ENCODE data around the gene MFSD8. TPM values are rescaled to one million over a fixed set of nuclear protein-coding genes. Genes with fewer than 3 reads are reported as not detected.

The MFSD8 gene
- total and polyA plus RNA-seq, 2 of the 4 experiments (the other 2 are of a cell fraction): 8.8 to 36.7 TPM

- H4K5ac ChIP-seq (ENCODE audit: low read depth, low read length): no peak overlapping the region
- H3K9me3 ChIP-seq (ENCODE audit: control insufficient read depth, insufficient read depth, low read length): no peaks in the 10 kb centered on the region
- H2BK120ac ChIP-seq (ENCODE audit: low read depth, low read length): no peak overlapping the region
- H3K9ac ChIP-seq (ENCODE audit: low read depth, low read length): no peak overlapping the region
- ATAC-seq (ENCODE audit: low read depth) (no peak), DNase-seq (no peak)
- H3K36me3 ChIP-seq (ENCODE audit: control insufficient read depth, insufficient read depth, low read length): peaks cover 6% of the 10 kb centered on the region; the same call in 1 of the 2 replicates
- H3K23ac ChIP-seq (ENCODE audit: low read depth, low read length): no peak overlapping the region
- H3K27me3 ChIP-seq (ENCODE audit: control insufficient read depth, insufficient read depth, low read length): no peaks in the 10 kb centered on the region
- intact Hi-C loops (cut with micrococcal nuclease): no loop called here
- WGBS, 2 experiments (ENCODE audit: extremely low coverage in 2 of 2, insufficient read length in 1 of 2): no CpG with 5 or more reads among the region's 2 CpGs
- no peaks in the 10 kb centered on the region for H4K20me1 ChIP-seq (ENCODE audit: insufficient read depth, low read length)
- dilution Hi-C loops (cut with HindIII; ENCODE audit: low sequenced_read_pairs, unreplicated experiment): no loop called here
- no peaks in the 10 kb centered on the region for H3K9me1 ChIP-seq (ENCODE audit: insufficient read depth, low read length)
- peaks cover 8 to 26% of the 10 kb centered on the region in 2 experiments for H3K79me1 ChIP-seq (ENCODE audit: low read depth in 1 of 2, low read length in 2 of 2)
- TF ChIP-seq RFX5 (IDR thresholded peaks at IDR 0.05; ENCODE audit: low read depth, low read length) (no peak), ELK1 (IDR thresholded peaks at IDR 0.05; ENCODE audit: borderline replicate concordance, low read depth, low read length) (no peak), POLR2A (IDR thresholded peaks at IDR 0.05; ENCODE audit: low read depth, low read length) (no peak), CEBPB (IDR thresholded peaks at IDR 0.05; ENCODE audit: low read depth, low read length) (no peak), MXI1 (IDR thresholded peaks at IDR 0.05; ENCODE audit: borderline replicate concordance, low read depth, low read length) (no peak), CHD1 (IDR thresholded peaks at IDR 0.05; ENCODE audit: low read depth, low read length) (no peak), FOS (IDR thresholded peaks at IDR 0.05; ENCODE audit: low read depth, low read length) (no peak), USF2 (IDR thresholded peaks at IDR 0.05; ENCODE audit: low read depth, low read length) (no peak), NFE2L2 (IDR thresholded peaks at IDR 0.05; ENCODE audit: low read depth, low read length) (no peak), CTCF (conservative IDR thresholded peaks at IDR 0.05; ENCODE audit: low read depth, low read length) (no peak), SMC3 (IDR thresholded peaks at IDR 0.05; ENCODE audit: low read depth, low read length) (no peak), RAD21 (IDR thresholded peaks at IDR 0.05; ENCODE audit: low read length) (no peak), BHLHE40 (IDR thresholded peaks at IDR 0.05; ENCODE audit: low read depth, low read length) (no peak)
- POLR2A ChIA-PET (ENCODE audit: unreplicated experiment): no interaction called here
- no TSS peak for BruUV-seq (replicated peaks)
- H3K27ac ChIP-seq (ENCODE audit: insufficient read depth, low read length): no peak overlapping the region
- H4K8ac ChIP-seq (ENCODE audit: low read depth in 2 of 2, low read length in 2 of 2): no peak overlapping the region
- H3K4me2 ChIP-seq (ENCODE audit: low read depth, low read length): no peak overlapping the region
- H3K18ac ChIP-seq (ENCODE audit: low read depth, low read length): no peak overlapping the region
- H2AFZ ChIP-seq (replicated peaks; ENCODE audit: low read length, poor library complexity): no peak overlapping the region
- no peak overlapping the region for H3K4me3 ChIP-seq (ENCODE audit: insufficient read depth, low read depth, low read length)
- H2BK5ac ChIP-seq (ENCODE audit: low read depth, low read length, poor library complexity, severe bottlenecking): no peak overlapping the region
- H2AK9ac ChIP-seq (replicated peaks; ENCODE audit: low read depth, low read length, poor library complexity): no peak overlapping the region
- no peak overlapping the region for H2BK20ac ChIP-seq (ENCODE audit: low read depth, low read length)
- no peak overlapping the region for H3K14ac ChIP-seq (replicated peaks; ENCODE audit: low read depth, low read length)
- H3K4me1 ChIP-seq (ENCODE audit: control insufficient read depth, insufficient read depth, low read length): no peaks in the 10 kb centered on the region
- no peak overlapping the region for H2BK15ac ChIP-seq (ENCODE audit: low read depth, low read length)
- H2AK5ac ChIP-seq (ENCODE audit: low read depth, low read length): no peak overlapping the region
- H4K91ac ChIP-seq (ENCODE audit: insufficient read depth, low read depth, low read length): no peak overlapping the region
- H3K56ac ChIP-seq (ENCODE audit: extremely low read depth, insufficient read depth, low read length): no peak overlapping the region
- CTCF ChIA-PET: no interaction called here
- H3K4ac ChIP-seq (ENCODE audit: low read depth, low read length): no peak overlapping the region
- in situ Hi-C loops (cut with MboI; ENCODE audit: low sequenced_read_pairs): no loop called here
Measured at GRCh38 chr4:127957105-127957504, 7.9 kb downstream of the MFSD8 start.

All from IMR-90 (cell line).